Astrocyte (in vitro differentiated cells and primary cell): ENCODE data around the gene TNNI3K. TPM values are rescaled to one million over a fixed set of nuclear protein-coding genes. Genes with fewer than 3 reads are reported as not detected.

ENCODE experiments used
- DNase-seq: peaks from one replicate; pipeline ENCODE4 v3.0.0-alpha.2; 2010; ENCODE audit warnings: low read depth
- FAIRE-seq: peaks from 2 replicates; lab custom pipeline; 2011; peaks lifted over from hg19 to GRCh38; lab: Jason Lieb, UNC
- H2AFZ ChIP-seq: 2 replicates; pipeline ENCODE4 v1.6.0; 2012; ENCODE audit warnings: low read depth, low read length, inconsistent platforms
- H3K27ac ChIP-seq: 2 replicates; pipeline ENCODE4 v1.5.1; 2011; ENCODE audit warnings: low read depth, low read length, inconsistent platforms
- H3K27me3 ChIP-seq: 2 replicates; pipeline ENCODE4 v1.6.0; 2011; ENCODE audit warnings: low read length, inconsistent platforms; ENCODE audit not compliant: insufficient read depth
- H3K36me3 ChIP-seq: 2 replicates; pipeline ENCODE4 v1.5.1; 2011; ENCODE audit warnings: low read length, inconsistent platforms; ENCODE audit not compliant: insufficient read depth
- H3K4me1 ChIP-seq: 2 replicates; pipeline ENCODE4 v1.5.1; 2011; ENCODE audit warnings: low read length, inconsistent platforms; ENCODE audit not compliant: insufficient read depth
- H3K4me2 ChIP-seq: 2 replicates; pipeline ENCODE4 v1.6.0; 2012; ENCODE audit warnings: low read length, inconsistent platforms
- H3K4me3 ChIP-seq: 2 replicates; pipeline ENCODE4 v1.5.1; 2011; ENCODE audit warnings: low read depth, mild to moderate bottlenecking, low read length, inconsistent platforms; ENCODE audit not compliant: insufficient read depth
- H3K79me2 ChIP-seq: 2 replicates; pipeline ENCODE4 v1.6.0; 2012; ENCODE audit warnings: mild to moderate bottlenecking, low read length, inconsistent platforms; ENCODE audit not compliant: insufficient read depth
- H3K9ac ChIP-seq: 2 replicates; pipeline ENCODE4 v1.6.0; 2012; ENCODE audit warnings: mild to moderate bottlenecking, low read length, inconsistent platforms
- H3K9me3 ChIP-seq: 2 replicates; pipeline ENCODE4 v1.5.1; 2012; ENCODE audit warnings: low read depth, mild to moderate bottlenecking, low read length, inconsistent platforms; ENCODE audit not compliant: insufficient read depth
- H4K20me1 ChIP-seq: 2 replicates; pipeline ENCODE4 v1.6.0; 2012; ENCODE audit warnings: low read length, inconsistent platforms; ENCODE audit not compliant: insufficient read depth
- H3K27ac Mint-ChIP-seq: one replicate; pipeline ENCODE4 v1.8.0; 2021; ENCODE audit warnings: mild to moderate bottlenecking, mixed read lengths; ENCODE audit not compliant: unreplicated experiment
- H3K27me3 Mint-ChIP-seq: one replicate; pipeline ENCODE4 v1.8.0; 2021; ENCODE audit warnings: low read depth, mixed read lengths; ENCODE audit not compliant: unreplicated experiment
- H3K36me3 Mint-ChIP-seq: one replicate; pipeline ENCODE4 v1.8.0; 2021; ENCODE audit warnings: low read depth, mixed read lengths; ENCODE audit not compliant: unreplicated experiment
- H3K4me1 Mint-ChIP-seq: one replicate; pipeline ENCODE4 v1.8.0; 2021; ENCODE audit warnings: low read depth, mixed read lengths; ENCODE audit not compliant: unreplicated experiment
- H3K4me3 Mint-ChIP-seq: one replicate; pipeline ENCODE4 v1.8.0; 2021; ENCODE audit warnings: mild to moderate bottlenecking, moderate library complexity, mixed read lengths; ENCODE audit not compliant: unreplicated experiment
- H3K9me3 Mint-ChIP-seq: one replicate; pipeline ENCODE4 v1.8.0; 2021; ENCODE audit warnings: mild to moderate bottlenecking, mixed read lengths; ENCODE audit not compliant: unreplicated experiment
- EZH2 ChIP-seq: IDR thresholded peaks from 2 replicates; pipeline ENCODE4 v1.6.1; 2012; ENCODE audit warnings: mild to moderate bottlenecking, low read length, inconsistent platforms; ENCODE audit not compliant: insufficient read depth
- total RNA-seq: library from RNA; stranded (reverse); gene quantifications from 2 replicates; pipeline ENCODE4 v1.2.1, GENCODE V29; 2021
- TF ChIP-seq, protein P1 (sequence below): IDR thresholded peaks from 2 replicates; pipeline ENCODE4 v1.5.1; 2011; ENCODE audit warnings: low read depth, mild to moderate bottlenecking, inconsistent platforms, low read length, moderate library complexity; ENCODE audit not compliant: insufficient read depth

The TNNI3K gene
- total RNA-seq, 1 donor from 2014 or later = 0.45 TPM

DNA sequence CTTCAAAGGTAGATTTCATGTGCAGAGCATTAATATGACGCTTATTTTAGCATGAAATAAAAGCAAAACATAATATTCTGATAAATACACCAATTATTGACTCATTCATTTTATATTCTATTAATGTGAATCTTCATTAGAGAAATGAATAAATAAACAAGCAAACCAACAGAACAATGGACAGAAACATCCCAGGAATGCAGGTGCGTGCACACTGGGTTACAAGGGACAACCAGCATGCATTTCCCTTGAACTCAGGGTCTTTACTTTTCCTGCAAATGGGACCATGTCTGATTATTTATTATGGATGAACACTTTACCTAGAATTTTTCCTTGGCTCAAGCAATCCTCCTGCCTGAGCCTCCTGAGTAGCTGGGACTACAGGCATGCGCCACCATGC, 263.7 kb downstream of the TNNI3K start:
- Mint-ChIP-seq H3K27ac (no peak overlapping the region), H3K36me3 (no peaks in the 10 kb centered on the region), H3K9me3 (no peaks in the 10 kb centered on the region), H3K27me3 (no peaks in the 10 kb centered on the region), H3K4me1 (no peaks in the 10 kb centered on the region), H3K4me3 (no peak overlapping the region)
- Histone ChIP-seq H3K9me3 (no peaks in the 10 kb centered on the region), H3K4me3 (no peak overlapping the region), H3K9ac (no peak overlapping the region), H3K27ac (no peak overlapping the region), H3K4me2 (no peak overlapping the region), H3K27me3 (no peaks in the 10 kb centered on the region), H2AFZ (no peak overlapping the region), H3K79me2 (no peaks in the 10 kb centered on the region), H4K20me1 (no peaks in the 10 kb centered on the region), H3K4me1 (no peaks in the 10 kb centered on the region), H3K36me3 (no peaks in the 10 kb centered on the region)
- FAIRE-seq = no peak
- TF ChIP-seq, protein P1, sequence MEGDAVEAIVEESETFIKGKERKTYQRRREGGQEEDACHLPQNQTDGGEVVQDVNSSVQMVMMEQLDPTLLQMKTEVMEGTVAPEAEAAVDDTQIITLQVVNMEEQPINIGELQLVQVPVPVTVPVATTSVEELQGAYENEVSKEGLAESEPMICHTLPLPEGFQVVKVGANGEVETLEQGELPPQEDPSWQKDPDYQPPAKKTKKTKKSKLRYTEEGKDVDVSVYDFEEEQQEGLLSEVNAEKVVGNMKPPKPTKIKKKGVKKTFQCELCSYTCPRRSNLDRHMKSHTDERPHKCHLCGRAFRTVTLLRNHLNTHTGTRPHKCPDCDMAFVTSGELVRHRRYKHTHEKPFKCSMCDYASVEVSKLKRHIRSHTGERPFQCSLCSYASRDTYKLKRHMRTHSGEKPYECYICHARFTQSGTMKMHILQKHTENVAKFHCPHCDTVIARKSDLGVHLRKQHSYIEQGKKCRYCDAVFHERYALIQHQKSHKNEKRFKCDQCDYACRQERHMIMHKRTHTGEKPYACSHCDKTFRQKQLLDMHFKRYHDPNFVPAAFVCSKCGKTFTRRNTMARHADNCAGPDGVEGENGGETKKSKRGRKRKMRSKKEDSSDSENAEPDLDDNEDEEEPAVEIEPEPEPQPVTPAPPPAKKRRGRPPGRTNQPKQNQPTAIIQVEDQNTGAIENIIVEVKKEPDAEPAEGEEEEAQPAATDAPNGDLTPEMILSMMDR = no peak
- no peak for TF ChIP-seq EZH2
- DNase-seq = no peak

DNA sequence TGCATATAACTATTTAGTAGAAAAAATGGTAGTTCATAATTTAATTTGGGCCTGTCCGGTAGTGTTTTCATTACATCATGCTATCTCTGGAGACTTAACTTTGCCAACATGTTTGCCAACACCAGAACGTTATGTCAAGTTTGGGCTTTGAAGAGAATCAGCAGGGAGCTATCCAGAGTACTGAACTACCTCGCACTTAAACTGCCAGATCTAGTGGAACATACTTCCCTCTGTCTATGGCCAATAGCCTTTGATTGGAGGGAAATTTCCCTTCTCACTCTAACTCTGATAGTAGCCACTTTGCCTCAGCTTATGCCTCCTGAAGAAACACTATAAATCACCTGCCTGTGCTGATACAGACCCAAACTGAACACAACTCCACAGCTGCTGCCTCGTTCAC, 267.2 kb downstream of the TNNI3K start:
- FAIRE-seq (no peak), DNase-seq (peak; percentile 48)
- Mint-ChIP-seq H3K36me3 (no peaks in the 10 kb centered on the region), H3K27ac (no peak overlapping the region), H3K27me3 (no peaks in the 10 kb centered on the region), H3K4me1 (no peaks in the 10 kb centered on the region), H3K4me3 (no peak overlapping the region), H3K9me3 (no peaks in the 10 kb centered on the region)
- Histone ChIP-seq H3K36me3 (no peaks in the 10 kb centered on the region), H2AFZ (no peak overlapping the region), H3K9me3 (no peaks in the 10 kb centered on the region), H3K79me2 (no peaks in the 10 kb centered on the region), H3K27ac (no peak overlapping the region), H3K4me2 (no peak overlapping the region), H3K9ac (no peak overlapping the region), H4K20me1 (no peaks in the 10 kb centered on the region), H3K4me3 (no peak overlapping the region), H3K27me3 (peaks cover 4% of the 10 kb centered on the region), H3K4me1 (no peaks in the 10 kb centered on the region)
- no peak for TF ChIP-seq EZH2
- TF ChIP-seq, protein P1 = no peak

DNA sequence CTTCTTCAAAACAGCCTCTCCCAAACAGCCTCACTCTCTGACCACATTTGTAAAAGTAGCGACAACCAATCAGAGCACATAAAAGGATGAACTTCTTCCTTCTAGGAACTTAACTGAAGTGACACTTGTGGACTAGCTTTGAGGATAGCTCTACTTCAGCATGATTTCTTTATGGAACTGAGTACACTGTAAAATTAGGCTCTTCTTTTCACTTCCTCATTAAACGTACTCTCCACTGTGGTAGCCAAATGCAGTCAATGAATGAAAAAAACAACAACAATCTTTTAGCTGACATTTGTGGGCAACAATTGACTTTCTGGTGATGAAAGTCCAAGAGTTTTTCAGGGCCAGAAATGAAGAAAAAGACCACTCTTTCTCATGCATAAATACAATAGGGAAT, 267.7 kb downstream of the TNNI3K start:
- no peaks in the 10 kb centered on the region for H3K36me3 Mint-ChIP-seq
- H3K4me3 Mint-ChIP-seq = no peak overlapping the region
- H3K4me1 Mint-ChIP-seq = no peaks in the 10 kb centered on the region
- peaks cover 4% of the 10 kb centered on the region for H3K27me3 ChIP-seq
- H3K27me3 Mint-ChIP-seq = no peaks in the 10 kb centered on the region
- H3K27ac Mint-ChIP-seq = no peak overlapping the region
- no peaks in the 10 kb centered on the region for H3K9me3 ChIP-seq
- H3K4me1 ChIP-seq = no peaks in the 10 kb centered on the region
- H3K9me3 Mint-ChIP-seq = no peaks in the 10 kb centered on the region
- FAIRE-seq = no peak
- H3K4me3 ChIP-seq = no peak overlapping the region
- H3K36me3 ChIP-seq = no peaks in the 10 kb centered on the region
- H3K27ac ChIP-seq = no peak overlapping the region
- H4K20me1 ChIP-seq = no peaks in the 10 kb centered on the region
- DNase-seq = no peak
- no peak overlapping the region for H3K9ac ChIP-seq
- TF ChIP-seq, protein P1 = no peak
- no peak for TF ChIP-seq EZH2
- no peak overlapping the region for H3K4me2 ChIP-seq
- no peaks in the 10 kb centered on the region for H3K79me2 ChIP-seq
- no peak overlapping the region for H2AFZ ChIP-seq
